Fibroblast of skin of scalp (primary cell): Measurements from ENCODE around the gene CLSTN3.
A peak's percentile ranks its signal among the peaks of the same experiment; 100 is the strongest.
"Not testable (repeated sequence)": the region's sequence is repeated elsewhere in the genome, so short reads cannot be mapped to it uniquely, and the experiment has no call there.

Experiments used
- DNase-seq: peaks from one replicate; pipeline ENCODE4 v3.0.0-alpha.2; 2013

CLSTN3 gene

GRCh38 chr12:7151532-7151931 lies 21.4 kb downstream of the CLSTN3 start:
- DNase-seq = no peak

DNA sequence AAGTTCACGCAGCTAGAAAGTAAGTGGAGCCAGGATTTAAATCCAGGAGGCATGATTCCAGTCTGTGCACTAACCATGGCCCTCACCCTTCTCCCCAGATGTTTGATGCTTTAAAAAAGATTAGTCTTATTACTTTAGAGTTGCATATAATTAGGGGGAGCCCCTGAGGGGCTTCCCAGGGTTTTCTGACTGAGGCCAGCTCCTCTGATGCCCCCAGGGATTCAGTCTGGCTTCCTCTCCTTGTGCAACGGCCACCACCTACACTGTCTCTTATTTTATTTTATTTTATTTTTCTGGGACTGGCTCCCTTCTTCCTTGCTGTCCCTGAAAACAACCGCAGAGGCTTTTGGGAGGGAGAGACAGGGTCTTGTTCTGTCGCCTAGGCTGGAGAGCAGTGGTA lies 22.6 kb downstream of the CLSTN3 start:
- DNase-seq = no peak

DNA sequence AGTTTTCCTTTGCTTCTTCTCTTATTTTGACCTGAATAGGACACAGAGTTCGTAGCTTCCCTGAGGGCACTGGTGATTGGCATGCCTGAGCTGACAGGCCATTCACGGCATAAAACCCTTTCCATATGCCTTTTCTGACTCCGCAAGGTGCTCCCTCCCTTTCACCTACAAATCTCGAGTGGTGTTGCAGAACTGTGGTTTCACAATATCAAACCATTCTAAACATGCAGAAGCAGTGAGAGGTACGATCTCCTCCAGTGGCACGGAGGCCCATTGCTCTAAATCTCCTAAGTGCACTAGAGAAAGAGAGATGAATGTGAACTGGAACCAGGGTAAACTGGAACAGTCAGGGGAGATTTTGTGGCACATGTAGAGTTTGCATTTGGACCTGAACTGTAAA lies 23.9 kb downstream of the CLSTN3 start:
- no peak for DNase-seq

DNA sequence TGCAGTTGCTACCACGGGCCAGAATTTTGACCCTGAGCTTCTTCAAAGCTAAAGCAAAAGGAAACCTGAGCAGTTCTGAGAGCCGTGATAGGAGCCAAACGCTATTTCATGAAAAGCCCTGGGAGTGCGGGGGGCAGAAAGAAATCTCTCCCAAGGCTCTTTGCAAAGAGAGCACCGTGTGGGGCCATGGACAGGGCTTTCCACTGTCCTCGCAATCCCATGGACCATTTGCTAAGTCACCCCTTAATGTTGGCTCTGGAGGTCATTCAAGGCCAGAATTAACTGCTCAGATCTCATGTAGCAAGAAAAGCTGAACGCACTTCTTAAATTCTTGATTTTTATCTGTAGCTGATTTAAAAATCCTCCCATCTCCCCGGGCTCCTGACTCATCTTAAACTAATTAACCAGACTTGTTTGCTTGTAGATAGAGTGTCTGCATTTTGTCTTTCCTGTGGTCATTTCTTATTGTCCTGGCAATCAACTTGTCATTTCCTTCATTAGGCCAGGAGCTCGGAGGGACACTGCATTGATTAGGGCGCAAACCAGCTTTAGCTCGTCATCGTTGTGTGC lies 24.8 kb downstream of the CLSTN3 start:
- DNase-seq = no peak

GRCh38 chr12:7155471-7156034 lies 25.4 kb downstream of the CLSTN3 start:
- no peak for DNase-seq

- no peak for DNase-seq
Measured at GRCh38 chr12:7156259-7157197, 26.4 kb downstream of the CLSTN3 start.

- no peak for DNase-seq
Measured at GRCh38 chr12:7157391-7157790, 27.2 kb downstream of the CLSTN3 start.

GRCh38 chr12:7158781-7159609 lies 28.8 kb downstream of the CLSTN3 start:
- no peak for DNase-seq

GRCh38 chr12:7160183-7160582 lies 30.0 kb downstream of the CLSTN3 start:
- no peak for DNase-seq

GRCh38 chr12:7161327-7161726 lies 31.2 kb downstream of the CLSTN3 start:
- DNase-seq = no peak

GRCh38 chr12:7161811-7162210 lies 31.6 kb downstream of the CLSTN3 start:
- no peak for DNase-seq

GRCh38 chr12:7162691-7163114 lies 32.5 kb downstream of the CLSTN3 start:
- no peak for DNase-seq

DNA sequence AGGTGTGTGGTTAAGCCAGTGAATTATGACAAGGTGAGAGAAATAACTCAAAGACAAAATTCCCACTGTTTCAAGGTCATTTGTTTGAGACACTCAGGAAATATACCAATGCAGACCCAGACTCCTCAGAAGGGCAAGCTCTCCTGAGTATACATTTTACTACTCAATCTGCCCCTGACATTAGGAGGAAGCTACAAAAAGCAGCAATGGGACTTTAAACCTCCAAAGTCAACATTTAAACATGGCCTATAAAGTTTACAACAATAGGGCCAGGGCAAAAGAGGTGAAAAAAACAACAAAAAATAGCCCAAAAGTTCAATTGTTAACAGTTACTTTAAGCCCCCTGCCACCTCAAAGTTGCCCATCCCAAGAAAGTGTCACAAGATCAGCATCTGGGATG lies 39.8 kb downstream of the CLSTN3 start:
- DNase-seq = no peak

- no peak for DNase-seq
Measured at GRCh38 chr12:7171854-7172253, 41.7 kb downstream of the CLSTN3 start.

DNA sequence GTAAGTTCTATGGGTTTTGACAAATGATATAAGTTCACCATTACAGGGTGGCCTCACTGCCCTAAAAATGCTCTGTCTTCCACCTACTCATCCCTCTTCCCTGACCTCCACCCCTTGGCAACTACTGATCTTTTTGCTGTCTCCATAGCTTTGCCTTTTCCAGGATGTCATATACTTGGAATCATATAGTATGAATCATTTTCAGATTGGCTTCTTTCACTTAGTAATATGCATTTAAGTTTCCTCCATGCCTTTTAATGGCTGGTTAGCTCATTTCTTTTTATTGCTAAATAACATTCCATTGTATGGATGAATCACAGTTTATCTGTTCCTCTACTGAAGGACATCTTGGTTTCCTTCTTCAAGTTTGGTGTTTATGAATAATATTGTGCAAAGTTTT lies 45.3 kb downstream of the CLSTN3 start:
- peak; percentile 47 for DNase-seq

- no peak for DNase-seq
Measured at GRCh38 chr12:7176595-7176994, 46.4 kb downstream of the CLSTN3 start.

DNA sequence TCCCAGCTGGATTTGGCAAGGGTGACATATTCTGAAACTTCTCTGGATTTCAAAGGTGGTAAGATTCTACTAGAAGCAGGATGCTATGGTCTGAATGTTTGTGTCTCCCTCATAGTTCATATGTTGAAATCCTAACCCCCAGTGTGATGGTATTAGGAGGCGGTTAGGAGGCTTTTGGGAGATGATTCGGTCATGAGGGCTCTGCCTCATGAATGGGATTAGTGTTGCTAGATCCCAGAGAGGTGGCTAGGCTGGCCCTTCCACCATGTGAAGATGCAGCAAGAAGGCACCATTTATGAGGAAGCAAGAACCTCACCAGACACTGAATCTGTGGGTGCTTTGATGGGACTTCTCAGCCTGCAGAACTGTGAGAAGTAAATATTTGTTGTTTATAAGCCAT lies 48.3 kb downstream of the CLSTN3 start:
- no peak for DNase-seq

DNA sequence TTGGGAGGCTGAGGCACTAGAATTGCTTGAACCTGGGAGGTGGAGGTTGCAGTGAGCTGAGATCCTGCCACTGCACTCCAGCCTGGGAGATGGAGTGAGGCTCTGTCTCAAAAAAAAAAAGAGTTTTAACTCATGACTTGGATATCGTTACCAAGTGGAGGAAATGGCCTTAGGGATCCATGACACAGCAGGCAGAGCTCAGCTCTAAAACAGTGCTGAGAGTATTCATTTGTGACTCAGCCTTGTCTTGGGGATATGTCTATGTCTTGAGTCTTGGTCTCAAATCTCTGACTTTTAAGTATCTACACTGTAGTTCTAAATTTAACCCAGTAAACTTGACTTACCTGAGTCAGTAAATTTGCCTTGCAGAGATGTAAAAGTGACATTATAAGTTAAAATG lies 50.5 kb downstream of the CLSTN3 start:
- no peak for DNase-seq

- DNase-seq = not testable (repeated sequence)
Measured at GRCh38 chr12:7186058-7186457, 55.9 kb downstream of the CLSTN3 start.

DNA sequence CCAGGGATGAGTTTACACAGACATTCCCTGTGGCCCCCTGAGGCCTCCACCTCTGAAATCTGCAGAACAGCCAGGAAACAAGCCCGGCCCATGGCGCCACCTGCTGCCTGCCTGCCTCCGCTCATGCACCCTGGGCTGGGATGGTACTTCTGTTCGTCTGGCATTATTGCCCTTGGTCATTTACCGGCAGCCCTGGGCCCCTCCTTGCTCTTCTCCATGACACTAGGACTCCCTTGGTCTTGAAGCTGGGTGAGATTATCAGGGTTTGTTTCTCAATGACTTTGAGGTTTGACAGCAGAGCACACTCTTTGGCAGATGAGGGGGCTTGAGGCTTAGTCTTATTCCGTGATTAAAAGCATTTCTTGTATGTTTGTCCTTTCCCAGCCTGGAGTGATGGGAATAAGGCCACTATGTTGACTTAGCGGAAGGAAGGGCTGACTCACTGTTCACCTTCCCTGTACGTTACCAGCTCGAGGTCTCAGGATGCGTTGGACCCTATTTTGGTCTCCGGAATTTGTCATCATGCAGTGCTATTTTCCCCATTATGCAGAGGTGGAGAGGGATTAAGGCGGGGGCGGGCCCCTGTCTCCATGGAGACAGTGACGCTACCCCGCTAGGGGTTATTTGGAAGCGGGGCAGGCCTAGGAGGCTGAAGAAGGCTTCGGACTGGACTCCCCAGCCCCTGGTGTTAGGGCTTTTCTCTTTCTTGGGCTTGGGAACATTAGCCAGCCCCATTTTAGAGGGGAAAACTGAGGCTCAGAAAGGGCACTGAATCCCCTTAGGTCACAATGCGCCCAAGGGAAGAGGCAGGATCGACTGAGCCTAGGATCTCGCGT lies 58.6 kb downstream of the CLSTN3 start:
- peak; percentile 67 for DNase-seq

- DNase-seq = peak; percentile 93
Measured at GRCh38 chr12:7189398-7190267, 59.5 kb downstream of the CLSTN3 start, which contains the start of gene PEX5. PEX5 (plus strand) TSS chr12:7189686; CDS start chr12:7190378, 692 bp downstream.
